Stimulated activated CD8-positive, alpha-beta memory T cell treated with anti-CD3 and anti-CD28 coated beads, Interleukin-4, amount 100 ng/mL, for 4 hours (primary cell): ENCODE results near the gene CDCA3.

ENCODE experiments used
- DNase-seq, 2 donors: peaks; one replicate each; pipeline ENCODE4 v3.0.0-alpha.2; 2020; ENCODE audit warnings: low read depth in 2 of 2, low spot score in 1 of 2

The CDCA3 gene

GRCh38 chr12:6821591-6822425 lies 29.3 kb downstream of the CDCA3 start, which contains the start of gene GPR162:
Gene GPR162, plus strand, starts transcription at chr12:6821821. Its CDS starts 2,078 bp downstream, at chr12:6823899.
- DNase-seq, result no peak

GRCh38 chr12:6820166-6820565 lies 30.9 kb downstream of the CDCA3 start:
- DNase-seq, result no peak

GRCh38 chr12:6819106-6820030 lies 31.7 kb downstream of the CDCA3 start:
- DNase-seq, result no peak

DNA sequence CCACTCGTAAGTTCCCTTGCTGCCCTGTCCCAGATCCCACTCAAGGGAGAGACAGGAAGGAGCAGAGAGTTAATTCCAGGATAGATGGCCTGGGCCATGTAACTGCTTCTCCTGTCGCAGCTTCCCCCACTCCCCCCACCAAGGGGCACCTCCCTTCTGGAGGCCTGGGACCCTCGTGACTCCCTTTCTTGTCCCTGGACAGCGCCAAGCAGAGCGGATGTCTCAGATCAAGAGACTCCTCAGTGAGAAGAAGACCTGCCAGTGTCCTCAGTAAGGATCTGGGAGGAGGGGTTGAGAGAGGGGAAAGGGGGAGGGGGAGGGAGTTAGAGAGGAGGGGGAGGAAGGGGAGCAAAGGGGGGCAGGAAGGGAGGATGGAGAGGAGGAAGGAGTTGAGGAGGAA lies 32.4 kb downstream of the CDCA3 start:
- DNase-seq, result no peak

DNA sequence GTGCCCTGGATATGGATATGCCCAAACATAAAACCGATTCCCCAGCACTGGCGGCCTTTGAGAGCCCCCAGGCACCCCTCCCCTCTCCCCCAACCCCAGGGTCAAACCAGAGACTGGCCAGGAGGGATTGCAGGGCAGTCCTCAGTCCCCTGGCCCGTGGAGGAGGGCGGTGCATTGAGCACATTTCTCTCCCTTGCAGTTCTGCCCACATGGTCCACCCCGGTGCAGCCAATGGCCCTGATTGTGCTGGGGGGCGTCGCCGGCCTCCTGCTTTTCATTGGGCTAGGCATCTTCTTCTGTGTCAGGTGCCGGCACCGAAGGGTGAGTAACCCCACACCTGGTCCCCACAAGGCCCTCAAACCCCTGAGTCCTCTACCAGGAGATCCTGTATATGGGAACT lies 32.9 kb downstream of the CDCA3 start:
- DNase-seq, result no peak

DNA sequence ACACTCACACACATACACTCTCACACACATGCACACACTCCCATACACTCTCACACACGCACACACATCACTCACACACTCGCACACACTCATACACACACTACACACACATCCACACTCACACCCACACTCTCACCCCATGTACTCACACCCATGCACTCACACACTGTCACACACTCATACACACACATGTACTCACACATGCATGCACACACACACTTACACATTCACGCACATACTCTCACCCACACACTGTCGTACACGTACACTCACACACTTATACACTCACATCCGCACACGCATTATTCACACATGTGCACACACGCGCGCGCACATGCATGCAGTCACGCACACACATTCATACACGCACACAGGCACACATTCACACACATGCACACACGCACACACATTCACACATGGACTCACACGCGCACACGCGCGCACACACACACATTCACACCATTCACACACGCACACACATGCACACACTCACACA lies 33.4 kb downstream of the CDCA3 start:
- DNase-seq, result no peak

- DNase-seq, result no peak
Measured at GRCh38 chr12:6817098-6817497, 34.0 kb downstream of the CDCA3 start.

- no peak for DNase-seq
Measured at GRCh38 chr12:6816598-6816997, 34.5 kb downstream of the CDCA3 start.

DNA sequence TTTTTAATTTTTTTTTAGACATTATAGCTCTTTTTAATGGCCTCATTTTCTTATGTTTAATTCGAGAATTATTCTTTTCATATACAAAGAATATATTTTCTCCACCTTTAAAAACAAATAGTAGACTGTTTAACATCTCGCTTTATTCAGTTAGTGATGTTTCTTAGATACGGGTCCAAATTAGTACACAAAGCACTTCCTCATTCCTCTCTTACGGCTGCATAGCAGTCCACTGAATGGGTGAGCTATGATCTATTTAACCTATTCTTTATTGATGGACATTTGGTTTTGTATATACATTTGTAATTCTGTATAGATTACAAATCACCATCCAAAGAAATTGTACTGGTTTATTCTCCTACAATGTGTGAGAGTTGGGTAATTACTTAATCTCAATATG lies 37.7 kb downstream of the CDCA3 start:
- no peak for DNase-seq

GRCh38 chr12:6810758-6811157 lies 40.3 kb downstream of the CDCA3 start:
- no peak for DNase-seq

GRCh38 chr12:6809056-6809455 lies 42.0 kb downstream of the CDCA3 start:
- no peak for DNase-seq

DNA sequence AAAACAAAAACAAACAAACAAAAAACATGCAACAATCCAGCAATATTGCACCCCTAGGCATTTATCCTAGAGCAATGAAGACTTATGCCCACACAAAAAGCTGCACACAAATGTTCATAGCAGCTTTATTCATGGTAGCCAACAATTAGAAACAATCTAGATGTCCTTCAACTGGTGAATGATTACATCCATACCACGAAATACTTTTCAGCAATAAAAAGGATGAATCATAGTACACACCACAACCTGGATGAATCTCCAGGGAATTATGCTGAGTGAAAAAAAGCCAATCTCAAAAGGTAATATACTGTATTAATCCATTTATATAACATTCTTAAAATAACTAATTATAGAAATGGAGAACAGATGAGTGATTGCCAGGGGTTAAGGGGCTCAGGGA lies 43.9 kb downstream of the CDCA3 start:
- no peak for DNase-seq

- no peak for DNase-seq
Measured at GRCh38 chr12:6799147-6799546, 51.9 kb downstream of the CDCA3 start.
